Ovary (tissue), 9 donors: Measurements from ENCODE around the gene KHDC4. TPM values are rescaled to one million over a fixed set of nuclear protein-coding genes. Genes with fewer than 3 reads are reported as not detected.

Experiments used
- DNase-seq, 5 donors: peaks; one replicate each; pipeline ENCODE4 v3.0.0-alpha.2; 2019 to 2020
- H3K27ac ChIP-seq, 2 donors: fragments of 200-600 bp; one replicate each; pipeline versions ENCODE4 v1.5.1 to v1.8.0; 2019 to 2022
- H3K27me3 ChIP-seq: fragments of 200-600 bp; one replicate; pipeline ENCODE4 v1.8.0; 2022
- H3K36me3 ChIP-seq: fragments of 200-600 bp; sonication (generic); one replicate; pipeline ENCODE4 v1.5.1; 2019
- H3K4me1 ChIP-seq: one replicate; pipeline ENCODE4 v1.8.1; 2013; ENCODE audit warnings: mild to moderate bottlenecking, moderate library complexity; ENCODE audit not compliant: insufficient read depth
- H3K4me3 ChIP-seq: fragments of 200-600 bp; sonication (generic); one replicate; pipeline ENCODE4 v1.5.1; 2017
- H3K9me3 ChIP-seq, 2 donors: fragments of 200-600 bp in 1 of 2; sonication (generic) in 1 of 2; one replicate each; pipeline versions ENCODE4 v1.5.1 to v1.8.1; 2013 to 2019; ENCODE audit warnings: mild to moderate bottlenecking in 1 of 2, moderate library complexity in 1 of 2
- EP300 ChIP-seq: sonication (generic); formaldehyde crosslinking; IDR thresholded peaks from one replicate; pipeline ENCODE4 v1.6.1; 2017; ENCODE audit warnings: antibody characterized with exemption
- POLR2A ChIP-seq: fragments of 450-650 bp; IDR thresholded peaks from one replicate; pipeline ENCODE4 v1.6.1; 2017; ENCODE audit warnings: antibody characterized with exemption, mild to moderate bottlenecking, moderate library complexity
- WGBS, 3 donors: extraction: QIAGEN DNeasy Blood & Tissue Kit in 1 of 3; methylation state at CpG; one replicate each; pipeline versions ENCODE4 v1.1.5 to v1.1.7; 2013 to 2017; 5-methylcytosine and 5-hydroxymethylcytosine counted together
- intact Hi-C, 4 donors: fragments of 100-400 bp; cut with DNase I; formaldehyde crosslinking; loops; one replicate each; pipeline versions ENCODE4 v1.11.0 to v1.15.1; 2022 to 2023
- polyA plus RNA-seq, 2 donors: library from polyadenylated mRNA; stranded (reverse); fragments of 200-250 nt in 1 of 2; fragments of 350-450 nt in 1 of 2; fragmentation: Illumina TruSeq in 1 of 2; extraction: RNeasy Lipid Tissue Mini Kit (QIAGEN cat#74804) in 1 of 2; gene quantifications; one replicate each; pipeline ENCODE4 v1.2.3, GENCODE V29; 2013 to 2014
- total RNA-seq, 7 donors: library from RNA; depleted of rRNA in 2 of 7; stranded (reverse); fragments of >200 nt in 2 of 7; fragmentation: NEBNext Ultra II Directional in 3 of 7; extraction: Animal tissue kit (Norgen Biotek cat#: 25700) in 3 of 7; gene quantifications; one replicate each; pipeline versions ENCODE4 v1.1.0 to v1.2.4, GENCODE V29; 2016 to 2023
- TF ChIP-seq, protein P1 (sequence below), 3 donors: fragments of 450-650 bp in 2 of 3; fragments of 200-600 bp in 1 of 3; IDR thresholded peaks; one replicate each; pipeline versions ENCODE4 v1.5.1 to v1.8.0; 2016 to 2022; ENCODE audit warnings: antibody characterized with exemption in 3 of 3, mild to moderate bottlenecking in 1 of 3
- donor health status: DM: no; HTN: no; CAD: no; lungs with moderate emphysema.
- donor health status: DM: no; HTN: no; CAD: no.
- donor health status: Bipolar disorder and iron deficiency.
- donor health status: DM: yes; HTN: yes; CAD: no.
- donor health status: DM: no; HTN: no; CAD: no.
- donor health status: DM: yes; HTN: yes; CAD: no.

KHDC4 gene
- total and polyA plus RNA-seq, 9 donors, result 35.4 to 61.1 (median 46.4) TPM

DNA sequence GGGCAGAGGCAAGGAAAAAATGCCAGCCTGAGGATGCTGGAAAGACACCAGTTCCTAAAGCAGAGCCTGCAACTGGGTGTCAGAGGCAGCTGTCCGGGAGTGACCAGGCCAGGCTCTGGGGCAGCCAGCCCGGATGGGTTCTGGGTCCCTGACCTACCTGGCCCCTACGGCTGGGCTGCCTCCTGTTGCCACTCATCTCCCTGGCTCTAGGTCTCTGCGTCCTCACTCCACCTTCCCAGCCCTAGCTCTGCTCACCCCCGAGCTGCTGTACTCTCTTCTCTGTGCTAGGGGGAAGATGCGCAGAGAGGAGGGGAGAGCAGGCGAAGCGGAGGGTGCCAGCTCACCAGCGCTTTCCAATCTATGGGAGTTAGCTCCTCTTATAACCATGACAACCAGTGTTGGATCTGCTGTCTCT is 35.2 kb upstream of the KHDC4 start:
- Histone ChIP-seq H3K36me3 (no peaks in the 10 kb centered on the region), H3K4me1 (peaks cover 43% of the 10 kb centered on the region), H3K9me3 (no peaks in the 10 kb centered on the region), H3K27me3 (no peaks in the 10 kb centered on the region), H3K4me3 (no peak overlapping the region), H3K27ac (peak overlapping the region; percentile 20 to 38)
- intact Hi-C loops, result no loop called here
- no peak for DNase-seq
- 55 to 63% (median 58%) methylated on average over 9 of the region's 9 CpGs for WGBS, 3 donors
- TF ChIP-seq EP300 (no peak), POLR2A (no peak)
- TF ChIP-seq, protein P1, sequence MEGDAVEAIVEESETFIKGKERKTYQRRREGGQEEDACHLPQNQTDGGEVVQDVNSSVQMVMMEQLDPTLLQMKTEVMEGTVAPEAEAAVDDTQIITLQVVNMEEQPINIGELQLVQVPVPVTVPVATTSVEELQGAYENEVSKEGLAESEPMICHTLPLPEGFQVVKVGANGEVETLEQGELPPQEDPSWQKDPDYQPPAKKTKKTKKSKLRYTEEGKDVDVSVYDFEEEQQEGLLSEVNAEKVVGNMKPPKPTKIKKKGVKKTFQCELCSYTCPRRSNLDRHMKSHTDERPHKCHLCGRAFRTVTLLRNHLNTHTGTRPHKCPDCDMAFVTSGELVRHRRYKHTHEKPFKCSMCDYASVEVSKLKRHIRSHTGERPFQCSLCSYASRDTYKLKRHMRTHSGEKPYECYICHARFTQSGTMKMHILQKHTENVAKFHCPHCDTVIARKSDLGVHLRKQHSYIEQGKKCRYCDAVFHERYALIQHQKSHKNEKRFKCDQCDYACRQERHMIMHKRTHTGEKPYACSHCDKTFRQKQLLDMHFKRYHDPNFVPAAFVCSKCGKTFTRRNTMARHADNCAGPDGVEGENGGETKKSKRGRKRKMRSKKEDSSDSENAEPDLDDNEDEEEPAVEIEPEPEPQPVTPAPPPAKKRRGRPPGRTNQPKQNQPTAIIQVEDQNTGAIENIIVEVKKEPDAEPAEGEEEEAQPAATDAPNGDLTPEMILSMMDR (IDR thresholded peaks at IDR 0.05), result no peak

DNA sequence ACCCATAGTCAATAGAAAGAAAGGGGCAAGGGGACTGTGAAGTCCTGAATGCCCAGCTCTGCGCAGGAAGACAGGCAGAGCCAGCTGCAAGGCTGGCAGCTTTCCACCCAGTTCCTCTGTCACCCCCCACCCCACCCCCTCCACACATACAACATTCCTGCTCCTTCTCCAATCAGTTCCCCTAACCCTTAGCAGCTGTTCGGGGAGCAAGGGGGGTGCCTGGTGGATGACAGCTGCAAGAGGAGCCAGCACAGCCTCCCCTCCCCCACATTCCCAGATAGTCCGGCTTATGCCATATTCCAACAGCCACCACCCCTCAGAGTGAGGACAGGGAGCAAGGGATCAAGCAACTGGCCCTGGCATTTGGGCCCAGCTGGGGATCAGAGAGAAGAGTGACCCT is 34.5 kb upstream of the KHDC4 start:
- Histone ChIP-seq H3K9me3 (no peaks in the 10 kb centered on the region), H3K4me1 (peaks cover 38% of the 10 kb centered on the region), H3K36me3 (no peaks in the 10 kb centered on the region), H3K4me3 (no peak overlapping the region), H3K27me3 (no peaks in the 10 kb centered on the region), H3K27ac (peak overlapping the region; percentile 7 to 20)
- 7 to 15% (median 13%) methylated on average over 3 of the region's 3 CpGs for WGBS, 3 donors
- TF ChIP-seq EP300 (no peak), POLR2A (no peak)
- TF ChIP-seq, protein P1 (IDR thresholded peaks at IDR 0.05), result no peak
- intact Hi-C loops, result no loop called here
- peak; percentile 48 to 65 (median 58) for DNase-seq

DNA sequence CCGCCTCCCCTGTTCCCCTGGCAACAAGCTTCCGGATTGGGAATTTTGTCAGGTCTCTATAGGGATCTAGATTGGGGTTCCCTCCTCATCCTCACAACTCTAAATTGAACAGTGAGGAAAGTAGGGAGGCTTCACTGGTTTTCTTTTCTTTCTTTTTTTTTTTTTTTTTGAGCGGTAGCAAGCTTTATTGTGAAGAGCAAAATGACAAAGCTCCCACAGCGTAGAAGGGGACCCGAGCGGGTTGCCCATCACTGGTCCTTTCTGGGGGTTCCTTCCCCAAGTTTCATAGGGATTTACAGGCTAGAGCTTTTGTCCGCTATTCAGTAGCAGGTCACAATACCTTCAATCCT is 33.8 kb upstream of the KHDC4 start:
- no peak for DNase-seq
- H3K4me1 ChIP-seq, result peaks cover 38% of the 10 kb centered on the region
- no peaks in the 10 kb centered on the region for H3K36me3 ChIP-seq
- TF ChIP-seq POLR2A (no peak), EP300 (no peak)
- TF ChIP-seq, protein P1 (IDR thresholded peaks at IDR 0.05), result no peak
- H3K27ac ChIP-seq, result peak overlapping the region in 1 of 2 donors; percentile 29
- no peaks in the 10 kb centered on the region for H3K9me3 ChIP-seq
- no peak overlapping the region for H3K4me3 ChIP-seq
- WGBS, 3 donors, result 66 to 77% (median 70%) methylated on average over 7 of the region's 7 CpGs
- no peaks in the 10 kb centered on the region for H3K27me3 ChIP-seq
- intact Hi-C loops, result no loop called here

DNA sequence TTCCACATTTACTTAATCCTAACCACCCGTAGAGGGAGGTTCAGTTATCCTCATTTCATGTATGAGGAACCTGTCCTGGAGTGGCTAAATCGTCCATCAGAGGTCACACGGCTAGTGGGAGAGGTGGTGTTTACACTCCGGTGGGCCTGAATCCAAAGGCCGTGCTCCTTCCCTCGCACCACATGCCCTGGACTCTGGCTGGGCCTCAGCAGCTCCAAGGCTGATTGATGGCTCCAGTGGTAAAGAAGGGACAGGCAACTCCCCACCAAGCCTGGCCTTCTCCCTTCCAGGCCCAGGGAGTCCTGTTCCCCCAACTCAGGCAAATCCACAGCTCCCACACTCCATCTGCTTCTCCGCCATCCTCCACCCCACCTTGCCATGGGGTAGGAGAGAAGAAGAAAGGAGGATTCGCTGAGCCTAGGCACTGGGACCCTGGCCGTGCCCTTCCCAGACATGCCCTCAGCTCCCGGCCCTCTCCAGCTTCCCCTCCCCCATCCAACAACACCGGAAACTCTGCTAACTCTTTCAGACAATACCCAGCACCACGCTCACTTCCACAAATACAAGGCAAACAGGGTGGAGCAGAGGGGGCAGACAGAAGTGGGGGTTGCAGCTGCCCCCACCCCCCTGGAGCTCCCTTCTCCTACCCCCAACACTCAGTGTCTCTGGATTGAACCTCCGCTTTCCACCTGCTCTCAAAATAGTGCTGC is 33.3 kb upstream of the KHDC4 start:
- no peaks in the 10 kb centered on the region for H3K27me3 ChIP-seq
- intact Hi-C loops, result no loop called here
- H3K27ac ChIP-seq, result peak overlapping the region; percentile 29 to 51
- TF ChIP-seq EP300, result no peak
- TF ChIP-seq, protein P1 (IDR thresholded peaks at IDR 0.05), result no peak
- no peak for TF ChIP-seq POLR2A
- H3K9me3 ChIP-seq, result no peaks in the 10 kb centered on the region
- no peaks in the 10 kb centered on the region for H3K36me3 ChIP-seq
- peak in 3 of 5 donors; percentile 65 to 72 (median 68) for DNase-seq
- no peak overlapping the region for H3K4me3 ChIP-seq
- peaks cover 38% of the 10 kb centered on the region for H3K4me1 ChIP-seq
- WGBS, 3 donors, result 21 to 26% (median 23%) methylated on average over 13 of the region's 13 CpGs
